Activated naive CD8-positive, alpha-beta T cell treated with anti-CD3 and anti-CD28 coated beads, Interleukin-2, amount 50 U/mL, for 24 hours (primary cell): ENCODE results near the gene BPGM.
"Not testable (repeated sequence)": the region's sequence is repeated elsewhere in the genome, so short reads cannot be mapped to it uniquely, and the experiment has no call there.

Source experiments
- ATAC-seq: fragments of 150-1000 bp; cut with Tn5 transposase; one replicate; pipeline ENCODE4 v1.10.0; 2021
- DNase-seq: peaks from one replicate; pipeline ENCODE4 v3.0.0; 2021
- H3K27ac Mint-ChIP-seq: one replicate; pipeline ENCODE4 v1.8.0; 2021; ENCODE audit warnings: mild to moderate bottlenecking, mixed read lengths
- H3K27me3 Mint-ChIP-seq: one replicate; pipeline ENCODE4 v1.8.0; 2021; ENCODE audit warnings: mixed read lengths
- H3K36me3 Mint-ChIP-seq: one replicate; pipeline ENCODE4 v1.8.0; 2021; ENCODE audit warnings: low read depth, mixed read lengths
- H3K4me1 Mint-ChIP-seq: one replicate; pipeline ENCODE4 v1.8.0; 2021; ENCODE audit warnings: mixed read lengths
- H3K4me3 Mint-ChIP-seq: one replicate; pipeline ENCODE4 v1.8.0; 2021; ENCODE audit warnings: mild to moderate bottlenecking, moderate library complexity, mixed read lengths
- H3K9me3 Mint-ChIP-seq: one replicate; pipeline ENCODE4 v1.8.0; 2021; ENCODE audit warnings: mixed read lengths

The BPGM gene

GRCh38 chr7:134640842-134641715, 5.6 kb upstream of the BPGM start:
- DNase-seq (no peak), ATAC-seq (no peak)
- H3K27me3 Mint-ChIP-seq, result no peaks in the 10 kb centered on the region
- H3K9me3 Mint-ChIP-seq, result no peaks in the 10 kb centered on the region
- H3K4me1 Mint-ChIP-seq, result peaks cover 32% of the 10 kb centered on the region
- H3K27ac Mint-ChIP-seq, result peak overlapping the region; percentile 48
- H3K4me3 Mint-ChIP-seq, result no peak overlapping the region
- peaks cover 2% of the 10 kb centered on the region for H3K36me3 Mint-ChIP-seq

- peaks cover 26% of the 10 kb centered on the region for H3K4me1 Mint-ChIP-seq
- not testable (repeated sequence) for H3K4me3 Mint-ChIP-seq, DNase-seq, H3K27me3 Mint-ChIP-seq, H3K36me3 Mint-ChIP-seq, H3K9me3 Mint-ChIP-seq, H3K27ac Mint-ChIP-seq, ATAC-seq
Measured at GRCh38 chr7:134641981-134642380, 4.7 kb upstream of the BPGM start.

DNA sequence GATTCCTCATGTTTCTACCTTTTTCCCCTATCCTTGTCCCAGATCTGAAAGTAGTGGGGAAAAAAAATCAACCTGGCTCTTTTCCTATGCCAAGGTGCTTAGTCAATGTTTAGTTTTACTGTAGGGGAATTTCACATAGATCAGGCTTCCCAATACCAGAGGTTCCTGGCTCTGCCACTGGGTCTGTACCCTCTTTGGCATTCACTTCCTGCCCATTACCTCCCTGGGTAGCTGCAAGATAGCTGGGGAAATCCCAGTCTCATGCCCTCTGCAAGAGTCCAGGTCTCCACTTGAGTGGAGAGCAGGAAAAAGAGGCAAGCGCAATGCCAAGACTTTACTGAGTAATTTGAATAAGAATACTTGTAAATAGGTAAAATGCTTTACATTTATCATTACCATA, 3.5 kb upstream of the BPGM start:
- Mint-ChIP-seq H3K36me3 (peaks cover 2% of the 10 kb centered on the region), H3K9me3 (no peaks in the 10 kb centered on the region)
- no peak for ATAC-seq

DNA sequence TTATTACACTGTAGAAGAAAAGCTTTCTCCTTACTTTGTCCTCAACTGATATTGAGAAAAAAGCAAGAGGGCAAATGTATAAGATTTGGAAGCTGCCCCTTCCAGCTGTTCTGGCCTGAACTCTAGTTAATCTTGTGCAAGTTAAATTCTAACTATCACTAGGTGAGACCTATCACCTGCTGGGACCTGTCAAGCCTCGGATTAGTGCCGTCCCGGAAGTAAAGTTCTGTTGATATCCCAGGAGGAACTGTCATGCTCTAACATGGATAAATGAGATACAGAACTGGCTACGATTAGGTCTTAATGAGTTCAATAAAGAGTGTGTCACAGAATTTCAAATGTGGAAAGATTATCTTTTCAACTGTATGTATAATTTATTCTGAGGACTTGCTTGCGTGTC, 1.2 kb upstream of the BPGM start:
- peaks cover 7% of the 10 kb centered on the region for H3K36me3 Mint-ChIP-seq
- H3K27me3 Mint-ChIP-seq, result no peaks in the 10 kb centered on the region
- H3K27ac Mint-ChIP-seq, result no peak overlapping the region
- H3K9me3 Mint-ChIP-seq, result no peaks in the 10 kb centered on the region
- DNase-seq, result no peak
- no peak for ATAC-seq
- peaks cover 31% of the 10 kb centered on the region for H3K4me1 Mint-ChIP-seq
- H3K4me3 Mint-ChIP-seq, result no peak overlapping the region

More for the DNA sequence above, 3.5 kb upstream of the BPGM start:
- no peak for DNase-seq
- Mint-ChIP-seq H3K27ac (no peak overlapping the region), H3K4me1 (peaks cover 18% of the 10 kb centered on the region), H3K4me3 (no peak overlapping the region), H3K27me3 (no peaks in the 10 kb centered on the region)

GRCh38 chr7:134645935-134646334, 718 bp upstream of the BPGM start:
- H3K27me3 Mint-ChIP-seq, result no peaks in the 10 kb centered on the region
- H3K9me3 Mint-ChIP-seq, result no peaks in the 10 kb centered on the region
- H3K36me3 Mint-ChIP-seq, result peaks cover 7% of the 10 kb centered on the region
- H3K4me1 Mint-ChIP-seq, result peaks cover 28% of the 10 kb centered on the region
- DNase-seq (no peak), ATAC-seq (no peak)
- H3K27ac Mint-ChIP-seq, result no peak overlapping the region
- H3K4me3 Mint-ChIP-seq, result no peak overlapping the region

DNA sequence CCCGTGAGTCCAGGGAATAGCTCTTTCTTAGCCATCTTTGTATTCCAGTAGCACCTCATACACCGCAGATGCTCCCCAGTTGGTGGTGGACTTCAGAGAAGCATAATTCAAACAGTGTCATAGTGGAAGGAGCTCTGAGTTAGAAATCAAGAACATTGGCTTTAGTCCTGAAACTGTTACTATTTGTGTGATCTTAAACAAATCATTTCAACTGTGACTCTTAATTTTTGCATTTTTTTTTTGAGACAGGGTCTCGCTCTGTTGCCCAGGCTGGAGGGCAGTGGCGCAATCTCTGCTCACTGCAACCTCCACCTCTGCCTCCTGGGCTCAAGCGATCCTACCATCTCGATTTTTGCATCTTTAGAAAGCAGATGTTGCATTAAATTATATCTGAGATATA, 1.8 kb downstream of the BPGM start:
- H3K36me3 Mint-ChIP-seq, result peaks cover 5% of the 10 kb centered on the region
- no peak overlapping the region for H3K27ac Mint-ChIP-seq
- no peaks in the 10 kb centered on the region for H3K27me3 Mint-ChIP-seq
- no peaks in the 10 kb centered on the region for H3K9me3 Mint-ChIP-seq
- peaks cover 25% of the 10 kb centered on the region for H3K4me1 Mint-ChIP-seq
- H3K4me3 Mint-ChIP-seq, result no peak overlapping the region
- ATAC-seq (no peak), DNase-seq (no peak)

DNA sequence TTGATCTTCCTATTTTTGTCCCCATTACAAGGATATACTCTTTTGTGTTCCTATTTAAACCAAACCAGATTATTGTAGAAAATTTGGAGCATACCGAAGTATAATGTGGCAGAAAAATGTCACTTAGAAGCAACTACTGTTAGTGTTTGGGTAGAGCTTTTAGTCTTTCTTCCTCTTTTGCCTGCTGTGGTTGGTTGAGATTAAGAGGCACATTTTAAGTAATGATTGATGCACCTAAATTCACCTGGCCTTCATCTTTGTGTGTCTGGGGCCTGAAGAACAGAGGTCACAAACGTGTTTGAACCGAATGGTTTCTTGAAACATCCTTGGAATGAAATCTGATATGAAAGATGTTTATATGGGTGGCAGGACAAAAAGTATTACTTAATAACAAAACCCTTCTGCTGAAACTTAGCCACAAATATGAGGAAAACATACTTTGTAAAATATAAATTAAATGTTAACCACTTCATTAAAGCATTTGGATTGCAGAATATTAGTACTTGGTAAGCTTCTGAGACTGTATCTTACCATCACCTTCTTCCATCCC, 2.6 kb downstream of the BPGM start:
- Mint-ChIP-seq H3K27me3 (no peaks in the 10 kb centered on the region), H3K4me1 (peaks cover 32% of the 10 kb centered on the region), H3K27ac (no peak overlapping the region), H3K36me3 (peaks cover 6% of the 10 kb centered on the region), H3K4me3 (peak overlapping the region; percentile 16), H3K9me3 (no peaks in the 10 kb centered on the region)
- ATAC-seq (no peak), DNase-seq (no peak)

- H3K4me1 Mint-ChIP-seq, result peaks cover 35% of the 10 kb centered on the region
- H3K27ac Mint-ChIP-seq, result no peak overlapping the region
- ATAC-seq (no peak), DNase-seq (no peak)
- H3K9me3 Mint-ChIP-seq, result peaks cover 18% of the 10 kb centered on the region
- H3K36me3 Mint-ChIP-seq, result peaks cover 29% of the 10 kb centered on the region
- no peak overlapping the region for H3K4me3 Mint-ChIP-seq
- H3K27me3 Mint-ChIP-seq, result no peaks in the 10 kb centered on the region
Measured at GRCh38 chr7:134651991-134652390, 5.3 kb downstream of the BPGM start.

DNA sequence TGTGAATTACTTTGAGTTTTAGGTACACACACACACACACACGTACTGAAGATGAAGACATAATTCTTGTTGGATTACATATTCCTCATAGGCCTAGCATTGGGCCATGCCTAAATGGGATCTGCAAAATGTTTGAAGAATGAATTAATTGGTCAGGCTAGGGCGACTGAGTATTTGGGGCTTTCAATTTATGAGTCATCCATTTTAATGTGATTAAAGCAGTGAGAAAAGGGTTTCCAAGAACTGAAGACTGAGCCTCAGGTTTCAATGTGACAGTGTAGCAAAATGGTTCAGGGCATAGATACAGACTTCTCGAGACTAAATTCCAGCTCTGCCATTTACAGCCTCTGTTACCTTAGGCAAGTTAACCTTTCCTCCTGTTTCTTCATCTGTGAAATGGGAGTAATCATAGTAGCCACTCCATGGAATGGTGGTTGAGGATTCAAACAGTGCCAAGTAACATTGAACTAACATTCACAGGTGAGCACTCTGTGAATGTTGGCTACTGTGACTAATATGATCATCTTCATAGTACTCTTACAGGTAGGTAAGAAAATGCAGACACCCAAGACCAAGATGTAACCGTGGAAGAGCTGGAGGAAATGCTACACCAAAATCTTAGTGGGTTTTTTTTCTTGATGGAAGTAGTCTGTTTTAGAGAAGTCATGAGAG, 7.6 kb downstream of the BPGM start:
- peak overlapping the region; percentile 65 for H3K27ac Mint-ChIP-seq
- ATAC-seq (peak; percentile 95), DNase-seq (no peak)
- H3K9me3 Mint-ChIP-seq, result peaks cover 19% of the 10 kb centered on the region
- no peaks in the 10 kb centered on the region for H3K27me3 Mint-ChIP-seq
- H3K4me3 Mint-ChIP-seq, result peak overlapping the region; percentile 21
- H3K4me1 Mint-ChIP-seq, result peaks cover 34% of the 10 kb centered on the region
- H3K36me3 Mint-ChIP-seq, result peaks cover 30% of the 10 kb centered on the region

GRCh38 chr7:134657526-134657925, 10.9 kb downstream of the BPGM start:
- ATAC-seq, result no peak
- Mint-ChIP-seq H3K9me3 (peaks cover 19% of the 10 kb centered on the region), H3K27ac (no peak overlapping the region), H3K36me3 (peaks cover 39% of the 10 kb centered on the region), H3K4me3 (no peak overlapping the region), H3K27me3 (no peaks in the 10 kb centered on the region), H3K4me1 (peaks cover 28% of the 10 kb centered on the region)
- DNase-seq, result no peak

GRCh38 chr7:134660242-134660785, 13.7 kb downstream of the BPGM start:
- Mint-ChIP-seq H3K36me3 (peaks cover 38% of the 10 kb centered on the region), H3K4me3 (no peak overlapping the region), H3K27me3 (no peaks in the 10 kb centered on the region), H3K9me3 (peaks cover 15% of the 10 kb centered on the region), H3K27ac (no peak overlapping the region), H3K4me1 (peaks cover 12% of the 10 kb centered on the region)
- ATAC-seq (no peak), DNase-seq (no peak)

DNA sequence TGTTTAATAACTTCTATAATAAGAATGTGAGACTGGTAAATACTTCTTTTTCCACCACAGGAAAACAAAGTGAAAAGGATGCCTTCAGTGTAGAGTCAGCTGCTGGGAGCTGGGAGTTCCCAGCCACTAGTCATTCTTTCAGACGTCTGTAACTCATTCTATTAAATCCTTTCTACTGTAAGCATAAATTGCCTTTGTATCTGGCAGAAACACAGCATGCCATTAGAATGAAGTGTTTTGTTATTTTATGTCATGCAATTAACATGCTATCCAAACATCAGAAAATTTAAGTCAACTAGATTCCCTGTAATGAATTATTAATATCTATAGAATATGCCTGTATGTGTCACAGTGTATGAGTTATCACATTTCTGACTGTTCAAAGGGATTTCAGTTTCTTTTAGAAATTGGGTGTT, 14.3 kb downstream of the BPGM start:
- Mint-ChIP-seq H3K9me3 (peaks cover 11% of the 10 kb centered on the region), H3K4me1 (peaks cover 10% of the 10 kb centered on the region), H3K4me3 (no peak overlapping the region), H3K36me3 (peaks cover 34% of the 10 kb centered on the region), H3K27ac (no peak overlapping the region), H3K27me3 (no peaks in the 10 kb centered on the region)
- DNase-seq, result no peak
- no peak for ATAC-seq

DNA sequence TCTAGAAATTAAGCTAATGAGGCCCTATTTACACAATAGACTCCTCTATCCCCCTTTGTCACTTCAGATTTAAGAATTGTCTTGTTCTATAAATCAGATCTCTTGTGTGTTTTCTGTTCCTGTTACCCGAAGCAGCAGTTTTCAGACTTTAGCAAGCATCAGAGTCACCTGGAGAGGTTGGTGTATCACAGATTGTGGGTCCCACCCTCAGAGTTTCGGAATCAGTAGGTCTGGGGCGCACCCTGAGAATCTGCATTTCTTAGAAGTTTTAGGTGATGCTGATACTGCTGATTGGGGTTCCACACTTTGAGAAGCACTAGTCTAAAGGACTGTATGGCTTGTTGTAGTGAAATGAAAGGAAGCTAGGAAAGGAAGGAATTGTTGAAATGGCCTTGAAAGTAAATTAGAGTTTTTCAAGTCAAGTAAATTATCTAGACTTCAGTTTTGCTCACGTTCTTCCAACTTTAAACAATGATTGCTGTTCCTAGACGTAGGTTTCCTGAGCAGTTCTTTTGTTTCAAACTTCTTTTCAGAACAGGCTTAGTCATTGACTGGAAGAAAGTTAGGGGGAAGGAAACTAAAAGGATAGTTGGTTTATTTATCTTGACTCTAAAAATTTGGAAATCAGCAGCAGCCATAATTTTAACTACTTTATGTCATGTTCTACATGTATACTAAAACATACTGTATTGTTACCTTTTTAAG, 15.7 kb downstream of the BPGM start:
- Mint-ChIP-seq H3K4me3 (no peak overlapping the region), H3K9me3 (no peaks in the 10 kb centered on the region), H3K27me3 (no peaks in the 10 kb centered on the region), H3K4me1 (peaks cover 19% of the 10 kb centered on the region), H3K36me3 (peaks cover 31% of the 10 kb centered on the region), H3K27ac (no peak overlapping the region)
- ATAC-seq (no peak), DNase-seq (no peak)

- no peak for ATAC-seq
- Mint-ChIP-seq H3K9me3 (no peaks in the 10 kb centered on the region), H3K4me1 (peaks cover 19% of the 10 kb centered on the region), H3K27me3 (no peaks in the 10 kb centered on the region), H3K27ac (no peak overlapping the region), H3K36me3 (peaks cover 31% of the 10 kb centered on the region), H3K4me3 (no peak overlapping the region)
- DNase-seq, result no peak
Measured at GRCh38 chr7:134662871-134663205, 16.2 kb downstream of the BPGM start.
